Amniotic epithelial cell (primary cell): Measurements from ENCODE around the gene MMP25.
"Not testable (repeated sequence)": the region's sequence is repeated elsewhere in the genome, so short reads cannot be mapped to it uniquely, and the experiment has no call there.

Experiments
- DNase-seq: peaks from one replicate; pipeline ENCODE4 v3.0.0-alpha.2; 2010; ENCODE audit warnings: low read depth

MMP25 gene

DNA sequence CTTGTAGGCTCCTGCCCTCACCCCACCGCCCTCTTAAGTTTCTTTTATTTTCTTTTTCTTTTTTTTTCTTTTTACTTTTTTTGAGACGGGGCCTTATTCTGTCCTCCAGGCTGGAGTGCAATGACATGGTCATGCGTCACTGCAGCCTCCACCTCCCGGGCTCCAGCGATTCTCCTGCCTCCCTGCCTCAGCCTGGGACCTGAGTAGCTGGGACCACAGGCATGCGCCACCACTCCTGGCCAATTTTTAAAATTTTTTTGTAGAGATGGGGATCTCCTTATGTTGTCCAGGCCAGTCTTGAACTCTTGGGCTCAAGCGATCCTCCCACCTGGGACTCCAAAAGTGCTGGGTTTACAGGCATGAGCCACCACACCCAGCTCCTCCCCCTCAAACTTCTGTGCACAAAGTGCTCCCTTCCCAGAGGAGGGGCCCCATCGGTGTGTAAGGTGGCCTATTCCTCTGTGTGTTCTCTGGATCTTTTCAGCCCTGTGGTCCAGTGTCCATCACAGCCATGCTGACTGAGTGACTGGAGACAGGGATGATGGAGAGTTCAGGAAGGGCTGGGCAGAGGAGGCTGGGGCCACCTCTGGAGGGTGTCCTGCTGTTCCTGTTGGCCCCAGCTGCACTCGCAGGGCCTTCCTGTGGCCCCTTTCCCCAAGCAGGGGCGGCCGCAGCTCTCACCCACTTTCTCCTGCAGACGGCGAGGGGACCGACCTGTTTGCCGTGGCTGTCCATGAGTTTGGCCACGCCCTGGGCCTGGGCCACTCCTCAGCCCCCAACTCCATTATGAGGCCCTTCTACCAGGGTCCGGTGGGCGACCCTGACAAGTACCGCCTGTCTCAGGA is 10.2 kb downstream of the MMP25 start:
- no peak for DNase-seq

DNA sequence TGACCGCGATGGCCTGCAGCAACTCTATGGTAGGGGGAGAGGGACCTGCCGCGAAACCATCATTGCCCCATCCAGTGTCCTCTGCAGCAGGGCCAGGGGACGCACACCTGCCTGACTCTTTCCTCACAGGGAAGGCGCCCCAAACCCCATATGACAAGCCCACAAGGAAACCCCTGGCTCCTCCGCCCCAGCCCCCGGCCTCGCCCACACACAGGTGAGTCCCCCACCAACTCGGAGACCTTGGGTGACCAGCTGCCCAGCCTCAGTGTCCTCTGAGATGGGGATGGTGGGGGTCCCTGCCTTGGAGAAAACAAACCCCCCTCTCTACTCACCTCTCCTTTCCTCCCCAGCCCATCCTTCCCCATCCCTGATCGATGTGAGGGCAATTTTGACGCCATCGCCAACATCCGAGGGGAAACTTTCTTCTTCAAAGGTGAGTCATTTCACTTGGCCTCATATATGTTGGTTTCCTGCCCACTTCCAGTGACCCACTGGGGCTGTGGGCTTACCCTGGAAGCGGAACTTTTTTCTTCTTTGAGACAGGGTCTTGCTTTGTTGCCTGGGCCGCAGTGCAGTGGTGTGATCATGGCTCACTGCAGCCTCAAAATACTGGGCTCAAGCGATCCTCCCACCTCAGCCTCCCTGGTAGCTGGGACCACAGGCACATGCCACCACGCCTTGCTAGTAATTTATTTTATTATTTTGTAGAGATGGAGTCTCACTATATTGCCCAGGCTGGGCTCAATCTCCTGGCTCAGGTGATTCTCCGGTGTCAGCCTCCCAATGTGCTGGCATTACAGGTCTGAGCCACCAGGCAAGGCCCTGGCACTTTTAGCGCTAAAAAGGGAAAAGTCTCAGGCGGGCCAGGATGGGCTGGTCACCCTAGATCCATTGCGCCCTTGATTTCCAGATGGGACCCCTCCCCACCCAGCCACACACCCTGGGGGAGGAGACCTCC is 11.1 kb downstream of the MMP25 start:
- DNase-seq = no peak

GRCh38 chr16:3058139-3059030 is 12.0 kb downstream of the MMP25 start:
- DNase-seq = peak; percentile 11

- DNase-seq = peak; percentile 57
Observed at GRCh38 chr16:3059041-3059722, 12.8 kb downstream of the MMP25 start.

DNA sequence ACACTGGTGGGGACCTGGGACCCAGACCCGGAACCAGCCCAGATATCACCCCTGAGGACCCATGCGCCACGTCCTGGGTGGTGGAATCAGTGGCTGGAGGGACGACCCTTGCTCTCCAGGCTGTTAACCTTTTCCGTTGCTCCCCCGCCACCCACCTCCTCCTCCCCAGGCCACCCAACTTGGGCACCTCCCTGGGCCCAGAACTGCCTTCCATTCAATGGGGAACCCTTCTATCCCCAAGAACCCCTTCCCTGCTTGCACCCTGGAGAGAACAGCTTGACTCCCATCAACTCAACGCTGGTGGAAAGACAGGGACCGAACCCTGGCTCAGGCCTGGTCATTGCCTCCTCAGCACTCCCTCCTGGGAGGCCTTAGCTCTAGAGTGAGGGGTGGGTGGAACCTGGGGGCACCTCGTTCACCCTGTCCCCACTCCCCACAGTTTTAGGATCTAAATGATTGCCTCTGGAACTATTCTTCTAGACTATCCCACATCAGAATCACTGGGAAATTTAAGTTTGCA is 13.4 kb downstream of the MMP25 start:
- DNase-seq = no peak

- DNase-seq = no peak
Observed at GRCh38 chr16:3060339-3061127, 14.2 kb downstream of the MMP25 start.

DNA sequence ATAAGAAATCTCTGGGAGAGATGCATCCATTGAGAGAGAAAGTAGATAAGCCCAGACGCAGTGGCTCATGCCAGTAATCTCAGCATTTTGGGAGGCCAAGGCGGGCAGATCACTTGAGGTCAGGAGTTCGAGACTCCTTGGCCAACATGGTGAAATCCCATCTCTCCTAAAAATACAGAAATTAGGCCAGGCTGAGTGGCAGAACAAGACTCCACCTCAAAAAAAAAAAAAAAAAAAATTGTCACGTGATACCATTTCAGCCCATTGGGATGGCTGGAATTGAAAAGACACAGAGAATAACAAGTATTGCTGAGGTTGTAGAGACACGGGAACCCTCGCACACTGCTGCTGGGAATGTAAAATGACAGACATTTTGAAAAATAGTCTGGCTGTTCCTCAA is 16.2 kb downstream of the MMP25 start:
- DNase-seq = no peak

GRCh38 chr16:3063625-3064386 is 17.4 kb downstream of the MMP25 start:
- DNase-seq = no peak

- peak; percentile 59 for DNase-seq
Observed at GRCh38 chr16:3065069-3065741, 18.8 kb downstream of the MMP25 start, which contains the start of gene IL32. IL32 (plus strand) TSS chr16:3065640; CDS start chr16:3065812, 172 bp downstream.

DNA sequence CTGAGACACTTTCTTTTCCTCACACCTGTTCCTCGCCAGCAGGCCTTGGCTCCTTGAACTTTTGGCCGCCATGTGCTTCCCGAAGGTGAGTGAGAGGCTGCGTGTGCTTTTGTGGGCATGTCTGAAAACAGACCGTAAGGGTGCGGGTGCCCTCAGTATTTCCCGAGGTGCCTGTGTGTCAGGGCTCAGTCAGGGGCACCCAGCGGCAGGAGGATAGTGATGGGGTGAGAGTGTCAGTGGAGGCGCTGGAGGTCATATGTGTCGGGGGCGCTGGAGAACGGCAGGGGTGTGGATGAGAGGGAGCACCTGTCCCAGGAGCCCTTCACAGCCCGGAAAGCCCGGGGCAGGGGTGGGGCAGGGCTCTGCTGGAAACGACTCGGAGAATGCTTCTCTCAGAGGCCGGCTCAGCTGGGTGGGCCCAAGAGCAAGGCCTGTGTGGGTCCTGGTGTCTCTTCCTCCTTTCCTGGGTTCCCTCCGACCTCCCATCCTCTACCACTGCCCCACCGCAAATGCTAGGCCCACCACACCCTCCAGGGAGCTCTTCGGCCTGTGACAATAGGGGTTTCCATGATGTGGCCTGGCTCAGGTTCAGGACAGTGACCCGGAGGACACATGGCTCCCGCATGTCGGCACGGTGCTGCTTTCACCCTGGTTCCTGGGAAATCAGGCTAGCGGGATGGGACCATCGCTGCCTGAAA is 19.5 kb downstream of the MMP25 start:
- DNase-seq = no peak

GRCh38 chr16:3066440-3066748 is 20.0 kb downstream of the MMP25 start:
- no peak for DNase-seq

DNA sequence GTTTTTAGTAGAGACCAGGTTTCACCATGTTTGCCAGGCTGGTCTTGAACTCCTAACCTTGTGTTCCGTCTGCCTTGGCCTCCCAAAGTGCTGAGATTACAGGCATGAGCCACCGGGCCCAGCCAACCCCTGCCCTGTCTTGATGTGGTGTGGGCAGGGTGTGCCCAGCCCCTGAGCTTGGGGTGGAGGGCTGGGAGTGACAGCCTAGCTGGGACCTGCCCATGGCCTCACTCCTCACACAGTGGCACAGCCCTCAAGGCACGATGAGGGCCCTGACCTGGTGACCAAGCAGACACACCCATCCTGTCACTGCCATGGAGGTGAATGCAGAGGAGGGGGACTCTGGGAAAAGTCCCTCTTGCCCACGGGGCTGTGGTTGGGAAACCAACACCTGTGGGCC is 22.1 kb downstream of the MMP25 start:
- no peak for DNase-seq

DNA sequence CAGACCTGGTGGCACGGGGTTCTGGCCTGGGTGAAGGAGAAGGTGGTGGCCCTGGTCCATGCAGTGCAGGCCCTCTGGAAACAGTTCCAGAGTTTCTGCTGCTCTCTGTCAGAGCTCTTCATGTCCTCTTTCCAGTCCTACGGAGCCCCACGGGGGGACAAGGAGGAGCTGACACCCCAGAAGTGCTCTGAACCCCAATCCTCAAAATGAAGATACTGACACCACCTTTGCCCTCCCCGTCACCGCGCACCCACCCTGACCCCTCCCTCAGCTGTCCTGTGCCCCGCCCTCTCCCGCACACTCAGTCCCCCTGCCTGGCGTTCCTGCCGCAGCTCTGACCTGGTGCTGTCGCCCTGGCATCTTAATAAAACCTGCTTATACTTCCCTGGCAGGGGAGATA is 22.8 kb downstream of the MMP25 start:
- not testable (repeated sequence) for DNase-seq

GRCh38 chr16:3070608-3071111 is 24.3 kb downstream of the MMP25 start:
- no peak for DNase-seq

DNA sequence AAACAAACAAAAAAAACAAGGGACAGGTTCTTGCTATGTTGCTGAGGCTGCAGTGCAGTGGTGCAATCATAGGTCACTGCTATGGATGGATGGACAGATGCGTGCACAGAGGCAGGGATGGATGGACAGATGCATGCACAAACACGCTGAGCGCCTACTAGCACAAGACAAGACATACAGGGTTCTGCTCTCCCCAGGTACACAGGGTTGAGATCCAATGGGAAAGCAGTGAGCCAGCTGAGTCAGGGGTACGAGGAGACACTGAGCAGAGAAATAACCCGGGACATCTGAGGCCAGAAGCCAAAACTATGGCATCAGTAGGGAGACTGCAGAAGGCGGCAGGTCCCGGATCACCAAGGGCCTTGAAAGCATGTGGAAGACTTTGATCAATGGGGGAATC is 25.3 kb downstream of the MMP25 start:
- no peak for DNase-seq

- DNase-seq = not testable (repeated sequence)
Observed at GRCh38 chr16:3072148-3072547, 25.8 kb downstream of the MMP25 start.

DNA sequence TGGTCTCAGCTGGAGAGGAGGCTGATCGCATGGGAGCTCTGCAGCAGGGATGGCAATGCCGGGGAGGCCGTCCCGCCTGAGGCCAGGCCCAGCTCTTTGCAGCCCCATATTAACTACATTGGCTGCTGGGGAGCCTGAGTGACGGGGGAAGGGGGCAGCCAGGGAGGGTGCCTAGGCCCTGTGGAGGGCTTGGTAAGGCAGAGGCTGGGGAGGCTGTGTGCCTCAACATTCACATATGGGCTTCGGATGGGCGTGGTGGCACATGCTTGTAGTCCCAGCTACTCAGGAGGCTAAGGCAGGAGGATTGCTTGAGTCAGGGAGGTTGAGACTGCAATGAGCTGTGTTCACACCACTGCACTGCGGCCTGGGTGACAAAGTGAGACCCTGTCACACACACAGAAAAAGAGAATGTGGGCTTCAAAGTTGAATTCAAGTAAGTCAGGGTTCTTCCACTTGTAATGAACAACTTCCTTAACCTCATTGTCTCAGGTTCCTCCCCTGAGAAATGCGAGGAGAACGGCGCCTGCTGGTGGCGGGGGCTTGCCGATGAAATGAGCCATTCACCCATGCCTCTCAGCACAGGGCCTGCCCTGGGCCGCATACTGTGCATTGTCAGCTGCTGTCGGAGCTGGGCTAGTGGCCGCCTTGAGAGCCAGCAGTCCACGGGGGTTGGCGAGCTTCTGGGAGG is 26.4 kb downstream of the MMP25 start:
- DNase-seq = not testable (repeated sequence)
